K562 (cell line): ENCODE data around the gene EEPD1. TPM values are rescaled to one million over a fixed set of nuclear protein-coding genes. Genes with fewer than 3 reads are reported as not detected.
A peak's percentile ranks its signal among the peaks of the same experiment; 100 is the strongest.

ENCODE experiments used
- CBFA2T3 ChIP-seq: fragments of 450-650 bp; IDR thresholded peaks from 2 replicates; pipeline ENCODE4 v1.6.1; 2017
- EHMT2 ChIP-seq: fragments of 450-650 bp; IDR thresholded peaks from 2 replicates; pipeline ENCODE4 v1.6.1; 2018; ENCODE audit warnings: antibody characterized with exemption
- FOXA1 ChIP-seq: fragments of 450-650 bp; IDR thresholded peaks from 2 replicates; pipeline ENCODE4 v1.6.1; 2016; ENCODE audit warnings: mild to moderate bottlenecking, borderline replicate concordance
- GTF2F1 ChIP-seq: IDR thresholded peaks from 2 replicates; pipeline ENCODE4 v1.6.1; 2011; ENCODE audit warnings: low read depth, low read length, improper control_type of control experiment
- MEF2D ChIP-seq: conservative IDR thresholded peaks from 2 replicates; pipeline ENCODE4 v1.6.1; 2016; ENCODE audit warnings: low read depth, missing genetic modification characterization, missing compliant biosample characterization
- NELFE ChIP-seq: IDR thresholded peaks from 2 replicates; pipeline ENCODE4 v1.6.1; 2011; ENCODE audit warnings: mild to moderate bottlenecking; ENCODE audit not compliant: insufficient read depth, insufficient read length
- NFIX ChIP-seq: fragments of 250-450 bp; sonication (Bioruptor Pico); IDR thresholded peaks from 2 replicates; pipeline ENCODE4 v1.4.0; 2020; ENCODE audit warnings: low read depth, mild to moderate bottlenecking, moderate library complexity
- NONO ChIP-seq, 2 experiments: fragments of 200-400 bp in 1 of 2; fragments of 450-650 bp in 1 of 2; formaldehyde crosslinking in 1 of 2; IDR thresholded peaks; 2 replicates each; pipeline ENCODE4 v1.6.1; 2017; ENCODE audit warnings: low read depth in 2 of 2, mild to moderate bottlenecking in 2 of 2, moderate library complexity in 2 of 2, low read length in 1 of 2
- OTX1 ChIP-seq: fragments of 450-650 bp; formaldehyde crosslinking; IDR thresholded peaks from 2 replicates; pipeline ENCODE4 v1.4.0; 2022; ENCODE audit warnings: mild to moderate bottlenecking
- PHF21A ChIP-seq: fragments of 450-650 bp; IDR thresholded peaks from 2 replicates; pipeline ENCODE4 v1.6.1; 2017; ENCODE audit warnings: low read depth, borderline replicate concordance
- RBM17 ChIP-seq: fragments of 200-400 bp; formaldehyde crosslinking; IDR thresholded peaks from 2 replicates; pipeline ENCODE4 v1.6.1; 2017; ENCODE audit warnings: low read depth, mild to moderate bottlenecking, low read length, borderline replicate concordance
- SETDB1 ChIP-seq: IDR thresholded peaks from one replicate; pipeline ENCODE4 v1.6.1; 2012; ENCODE audit warnings: low read length, control low read depth, inconsistent platforms
- SIN3B ChIP-seq: fragments of 450-650 bp; IDR thresholded peaks from 2 replicates; pipeline ENCODE4 v1.6.1; 2017; ENCODE audit warnings: low read depth, mild to moderate bottlenecking, moderate library complexity
- SNIP1 ChIP-seq: fragments of 450-650 bp; IDR thresholded peaks from 2 replicates; pipeline ENCODE4 v1.7.1; 2017; ENCODE audit warnings: low read depth, mild to moderate bottlenecking
- STAG1 ChIP-seq: sonication (generic); formaldehyde crosslinking; IDR thresholded peaks from 2 replicates; pipeline ENCODE4 v1.5.0; 2020; ENCODE audit warnings: missing genetic modification reagents, borderline replicate concordance
- THRB ChIP-seq: fragments of 450-650 bp; formaldehyde crosslinking; conservative IDR thresholded peaks from 2 replicates; pipeline ENCODE4 v1.4.0; 2022; ENCODE audit warnings: mild to moderate bottlenecking, missing genetic modification characterization
- TRIM25 ChIP-seq: fragments of 450-650 bp; IDR thresholded peaks from 2 replicates; pipeline ENCODE4 v1.7.0; 2016; ENCODE audit warnings: borderline replicate concordance
- TSC22D4 ChIP-seq: fragments of 450-650 bp; IDR thresholded peaks from 2 replicates; pipeline ENCODE4 v1.6.1; 2016; ENCODE audit warnings: missing genetic modification characterization, missing biosample characterization, control low read depth
- YBX1 ChIP-seq: fragments of 450-650 bp; IDR thresholded peaks from 2 replicates; pipeline ENCODE4 v1.7.1; 2016; ENCODE audit warnings: mild to moderate bottlenecking
- ZBTB12 ChIP-seq: fragments of 250-450 bp; sonication (Bioruptor Pico); IDR thresholded peaks from 2 replicates; pipeline ENCODE4 v1.4.0; 2020
- ZFX ChIP-seq: sonication (generic); formaldehyde crosslinking; IDR thresholded peaks from 2 replicates; pipeline ENCODE4 v1.8.0; 2022; ENCODE audit warnings: mild to moderate bottlenecking, missing genetic modification reagents, moderate library complexity
- ZNF175 ChIP-seq: fragments of 200-800 bp; sonication (Bioruptor generic); IDR thresholded peaks from 2 replicates; pipeline ENCODE4 v1.6.1; 2016; ENCODE audit warnings: low read depth, mild to moderate bottlenecking, missing genetic modification characterization, missing compliant biosample characterization
- ZNF354B ChIP-seq: fragments of 250-450 bp; sonication (Bioruptor Pico); IDR thresholded peaks from 2 replicates; pipeline ENCODE4 v1.4.0; 2020
- ZNF511 ChIP-seq: sonication (generic); formaldehyde crosslinking; IDR thresholded peaks from 2 replicates; pipeline ENCODE4 v1.8.0; 2022; ENCODE audit warnings: mild to moderate bottlenecking, missing genetic modification reagents
- ZNF830 ChIP-seq: fragments of 250-450 bp; sonication (Bioruptor Pico); IDR thresholded peaks from 2 replicates; pipeline ENCODE4 v1.5.0; 2021; ENCODE audit warnings: mild to moderate bottlenecking
- polyA plus RNA-seq, 8 experiments: library from polyadenylated mRNA; depleted of rRNA in 4 of 8; stranded (reverse) in 5 of 8; unstranded in 3 of 8; fragments of >200 nt; fragmentation: Nextera tagmentation in 2 of 8; fragmentation: Illumina TruSeq in 1 of 8; extraction: Ambion mirVana in 2 of 8; extraction: Trizol in 1 of 8; gene quantifications; 2 replicates each; pipeline versions ENCODE4 v1.2.1 to v1.2.3, GENCODE V29; 2011 to 2014; ENCODE audit warnings: inconsistent platforms in 1 of 8, missing spikeins in 1 of 8
- total RNA-seq, 7 experiments: library from RNA; depleted of rRNA in 6 of 7; stranded (reverse); fragments of >200 nt in 6 of 7; fragmentation: Illumina TruSeq in 2 of 7; extraction: Trizol in 2 of 7; gene quantifications; 2 replicates each; pipeline versions ENCODE4 v1.2.1 to v1.2.3, GENCODE V29; 2011 to 2021; ENCODE audit warnings: low replicate concordance in 1 of 7

Gene EEPD1
- total and polyA plus RNA-seq, 9 of the 15 experiments (the other 6 are each of a cell fraction or from before 2014, with no cell fraction given) = 0.01 to 1.5 (median 0.74) TPM; not detected in 1

- TF ChIP-seq MEF2D (tag) = no peak
- no peak for TF ChIP-seq YBX1
- TF ChIP-seq TSC22D4 = no peak
- no peak for TF ChIP-seq ZNF830 (CRISPR knock-in tag)
- no peak for TF ChIP-seq NFIX (CRISPR knock-in tag)
- no peak for TF ChIP-seq STAG1 (CRISPR knock-in tag)
- no peak for TF ChIP-seq FOXA1
- no peak for TF ChIP-seq PHF21A
- TF ChIP-seq ZNF175 (CRISPR knock-in tag) = no peak
- no peak for TF ChIP-seq SNIP1
- no peak for TF ChIP-seq TRIM25
- TF ChIP-seq EHMT2 = no peak
- TF ChIP-seq ZNF354B (CRISPR knock-in tag) = no peak
- no peak for TF ChIP-seq CBFA2T3
- TF ChIP-seq RBM17 = no peak
- TF ChIP-seq ZFX (CRISPR knock-in tag) = peak; percentile 45
- no peak for TF ChIP-seq SIN3B
- TF ChIP-seq ZBTB12 (CRISPR knock-in tag) = no peak
- TF ChIP-seq NELFE = no peak
- no peak for TF ChIP-seq OTX1
- TF ChIP-seq GTF2F1 = no peak
- no peak for TF ChIP-seq SETDB1
- no peak; the same call in 1 of the 2 replicates for TF ChIP-seq ZNF511 (CRISPR knock-in tag)
- TF ChIP-seq NONO (IDR thresholded peaks at IDR 0.05; ENCODE audit: low read depth in 2 of 2, low read length in 1 of 2) = peak in 1 of 2 experiments; percentile 78; a peak in 2 of 4 replicates
- TF ChIP-seq THRB (CRISPR knock-in tag) = no peak
Observed at GRCh38 chr7:36152756-36153570, at the start of gene EEPD1 (continued).
